ENCODE measurements around the gene USP8. TPM values are rescaled to one million over a fixed set of nuclear protein-coding genes. Genes with fewer than 3 reads are reported as not detected.
"Not testable (repeated sequence)": the region's sequence is repeated elsewhere in the genome, so short reads cannot be mapped to it uniquely, and the experiment has no call there.

USP8 gene
- total RNA-seq, 4 donors from 2014 or later, result 32.8 to 62.7 (median 39.0) TPM

DNA sequence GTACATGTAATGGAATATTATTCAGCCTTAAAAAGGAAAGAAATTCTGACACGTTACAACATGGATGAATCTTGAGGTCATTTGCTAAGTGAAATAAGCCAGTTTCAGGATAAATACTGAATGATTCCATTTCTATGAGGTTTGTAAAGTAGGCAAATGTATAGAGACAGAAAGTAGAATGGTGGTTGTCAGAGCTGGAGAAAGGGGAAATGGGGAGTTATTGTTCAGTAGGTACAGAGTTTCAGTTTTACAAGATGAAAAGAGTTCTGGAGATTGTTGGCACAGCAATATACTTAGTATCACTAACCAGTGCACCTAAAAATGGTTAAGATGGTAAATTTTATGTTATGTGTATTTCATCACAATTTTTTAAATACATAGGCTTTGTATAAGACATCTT is 60.6 kb downstream of the USP8 start:
- peaks cover 68% of the 10 kb centered on the region for H3K36me3 ChIP-seq
- DNase-seq (ENCODE audit: low spot score in 2 of 2), result no peak
- H3K4me3 ChIP-seq, result no peak overlapping the region
- H3K4me1 ChIP-seq, result no peaks in the 10 kb centered on the region
- H3K9me3 ChIP-seq, result no peaks in the 10 kb centered on the region
- TF ChIP-seq POLR2A (IDR thresholded peaks at IDR 0.05), result no peak
- TF ChIP-seq, protein P1, sequence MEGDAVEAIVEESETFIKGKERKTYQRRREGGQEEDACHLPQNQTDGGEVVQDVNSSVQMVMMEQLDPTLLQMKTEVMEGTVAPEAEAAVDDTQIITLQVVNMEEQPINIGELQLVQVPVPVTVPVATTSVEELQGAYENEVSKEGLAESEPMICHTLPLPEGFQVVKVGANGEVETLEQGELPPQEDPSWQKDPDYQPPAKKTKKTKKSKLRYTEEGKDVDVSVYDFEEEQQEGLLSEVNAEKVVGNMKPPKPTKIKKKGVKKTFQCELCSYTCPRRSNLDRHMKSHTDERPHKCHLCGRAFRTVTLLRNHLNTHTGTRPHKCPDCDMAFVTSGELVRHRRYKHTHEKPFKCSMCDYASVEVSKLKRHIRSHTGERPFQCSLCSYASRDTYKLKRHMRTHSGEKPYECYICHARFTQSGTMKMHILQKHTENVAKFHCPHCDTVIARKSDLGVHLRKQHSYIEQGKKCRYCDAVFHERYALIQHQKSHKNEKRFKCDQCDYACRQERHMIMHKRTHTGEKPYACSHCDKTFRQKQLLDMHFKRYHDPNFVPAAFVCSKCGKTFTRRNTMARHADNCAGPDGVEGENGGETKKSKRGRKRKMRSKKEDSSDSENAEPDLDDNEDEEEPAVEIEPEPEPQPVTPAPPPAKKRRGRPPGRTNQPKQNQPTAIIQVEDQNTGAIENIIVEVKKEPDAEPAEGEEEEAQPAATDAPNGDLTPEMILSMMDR (IDR thresholded peaks at IDR 0.05), result no peak
- no peak for TF ChIP-seq EP300 (IDR thresholded peaks at IDR 0.05)
- no peak for TF ChIP-seq POLR2AphosphoS5 (IDR thresholded peaks at IDR 0.05)
- H3K27me3 ChIP-seq, result no peaks in the 10 kb centered on the region
- WGBS, result 90% methylated on average over 1 of the region's 1 CpG
- H3K27ac ChIP-seq, result no peak overlapping the region

DNA sequence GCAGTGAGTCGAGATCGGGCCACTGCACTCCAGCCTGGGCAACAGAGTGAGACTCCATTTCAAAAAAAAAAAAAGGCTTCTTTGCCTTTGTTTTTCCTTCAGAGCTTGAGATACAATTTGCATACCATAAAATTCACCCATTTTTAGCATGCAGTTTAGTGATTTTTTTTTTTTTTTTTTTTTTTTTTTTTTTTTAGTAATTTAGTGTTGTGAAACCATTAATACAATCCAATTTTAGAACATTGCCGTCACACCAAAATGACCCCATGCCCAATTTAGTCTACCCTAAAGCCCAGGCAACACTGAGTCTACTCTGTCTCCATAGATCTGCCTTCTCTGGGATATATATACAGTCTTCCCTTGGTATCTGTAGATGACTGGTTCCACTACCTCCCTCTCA is 61.2 kb downstream of the USP8 start:
- Histone ChIP-seq H3K4me3 (no peak overlapping the region), H3K27me3 (no peaks in the 10 kb centered on the region), H3K27ac (no peak overlapping the region), H3K36me3 (peaks cover 69% of the 10 kb centered on the region), H3K4me1 (no peaks in the 10 kb centered on the region), H3K9me3 (no peaks in the 10 kb centered on the region)
- DNase-seq (ENCODE audit: low spot score in 2 of 2), result no peak
- WGBS, result 96% methylated on average over 3 of the region's 3 CpGs
- TF ChIP-seq EP300 (IDR thresholded peaks at IDR 0.05) (no peak), POLR2AphosphoS5 (IDR thresholded peaks at IDR 0.05) (no peak), POLR2A (IDR thresholded peaks at IDR 0.05) (no peak)
- TF ChIP-seq, protein P1 (IDR thresholded peaks at IDR 0.05), result no peak

DNA sequence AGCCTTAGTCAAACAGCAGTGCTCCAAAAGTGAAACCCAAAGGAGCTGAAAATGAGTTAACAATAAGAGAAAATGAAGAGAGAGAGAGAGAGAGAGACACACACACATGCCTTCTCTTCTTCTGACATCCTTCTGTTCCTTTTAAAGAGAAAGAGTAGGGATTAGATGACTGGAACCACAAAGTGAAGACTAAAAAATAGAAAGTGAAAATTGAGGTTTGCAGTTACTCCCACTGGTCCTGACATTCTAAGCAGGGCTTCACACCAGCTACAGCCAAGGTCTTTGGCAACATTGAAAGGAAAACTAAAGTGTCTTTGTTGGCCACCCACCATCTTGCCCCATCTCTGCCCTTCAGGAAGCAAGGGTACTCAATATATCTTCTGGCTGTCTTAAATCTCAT is 63.1 kb downstream of the USP8 start:
- Histone ChIP-seq H3K27me3 (no peaks in the 10 kb centered on the region), H3K36me3 (peaks cover 69% of the 10 kb centered on the region), H3K4me1 (no peaks in the 10 kb centered on the region), H3K27ac (no peak overlapping the region), H3K9me3 (no peaks in the 10 kb centered on the region), H3K4me3 (no peak overlapping the region)
- no peak for TF ChIP-seq POLR2AphosphoS5 (IDR thresholded peaks at IDR 0.05)
- TF ChIP-seq EP300 (IDR thresholded peaks at IDR 0.05), result no peak
- no peak for TF ChIP-seq POLR2A (IDR thresholded peaks at IDR 0.05)
- TF ChIP-seq, protein P1 (IDR thresholded peaks at IDR 0.05), result no peak
- no peak for DNase-seq (ENCODE audit: low spot score in 2 of 2)

DNA sequence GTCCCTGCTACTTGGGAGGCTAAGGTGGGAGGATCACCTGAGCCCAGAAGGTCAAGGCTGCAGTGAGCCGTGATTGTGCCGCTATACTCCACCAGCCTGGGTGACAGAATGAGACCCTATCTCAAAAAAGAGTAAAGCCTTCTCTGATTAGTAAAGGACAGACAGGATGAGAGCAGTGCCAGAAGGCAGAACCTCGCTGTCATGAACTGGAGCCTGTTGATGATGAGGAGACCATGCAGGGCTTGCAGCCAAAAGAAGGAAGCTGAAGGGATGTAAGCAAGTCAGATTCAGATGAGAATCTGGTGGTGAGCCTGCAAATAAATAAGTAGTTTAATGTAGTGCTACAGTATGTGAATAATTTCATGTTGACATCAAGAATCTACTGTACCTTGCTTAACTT is 69.4 kb downstream of the USP8 start:
- Histone ChIP-seq H3K9me3 (no peaks in the 10 kb centered on the region), H3K4me3 (no peak overlapping the region), H3K4me1 (no peaks in the 10 kb centered on the region), H3K27ac (no peak overlapping the region), H3K27me3 (no peaks in the 10 kb centered on the region), H3K36me3 (peaks cover 94% of the 10 kb centered on the region)
- TF ChIP-seq POLR2AphosphoS5 (IDR thresholded peaks at IDR 0.05) (no peak), EP300 (IDR thresholded peaks at IDR 0.05) (no peak), POLR2A (IDR thresholded peaks at IDR 0.05) (no peak)
- TF ChIP-seq, protein P1 (IDR thresholded peaks at IDR 0.05), result no peak
- DNase-seq (ENCODE audit: low spot score in 2 of 2), result no peak
- 79% methylated on average over 3 of the region's 3 CpGs for WGBS

DNA sequence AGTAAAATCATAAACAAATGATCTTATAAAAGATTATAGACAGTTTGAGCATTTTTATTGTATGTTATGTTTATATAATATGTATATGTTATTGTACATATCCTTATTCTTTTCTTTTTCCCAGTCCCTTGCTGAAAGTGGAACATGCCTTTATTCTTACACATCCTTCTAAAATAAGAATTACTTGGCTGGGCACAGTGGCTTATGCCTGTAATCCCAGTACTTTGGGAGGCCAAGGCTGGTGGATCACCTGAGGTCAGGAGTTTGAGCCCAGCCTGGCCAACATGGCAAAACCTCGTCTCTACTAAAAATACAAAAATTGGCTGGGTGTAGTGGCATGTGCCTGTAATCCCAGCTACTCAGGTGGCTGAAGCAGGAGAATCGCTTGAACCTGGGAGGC is 70.3 kb downstream of the USP8 start:
- 94% methylated on average over 2 of the region's 2 CpGs for WGBS
- not testable (repeated sequence) for H3K4me1 ChIP-seq; DNase-seq (ENCODE audit: low spot score in 2 of 2); H3K4me3 ChIP-seq; H3K27me3 ChIP-seq; H3K9me3 ChIP-seq; H3K27ac ChIP-seq
- peaks cover 95% of the 10 kb centered on the region for H3K36me3 ChIP-seq

DNA sequence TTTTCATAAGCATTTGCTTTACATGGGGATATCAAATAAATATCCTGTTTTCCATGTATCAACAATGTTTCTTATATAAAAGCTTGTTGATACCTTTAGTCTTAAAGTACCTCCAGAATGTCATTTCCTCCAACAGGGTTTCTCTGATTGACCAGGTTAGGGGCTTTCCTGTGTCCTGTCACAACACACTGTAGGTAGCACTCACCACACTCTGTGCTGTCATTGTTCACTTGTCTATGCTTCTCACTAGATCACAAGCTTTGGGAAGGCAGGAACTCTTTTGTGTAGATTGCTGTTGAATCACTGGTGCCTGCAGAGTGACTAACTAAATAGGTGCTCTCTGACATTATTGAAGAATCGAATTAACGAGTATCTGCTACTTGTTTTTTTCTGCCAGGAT is 72.5 kb downstream of the USP8 start:
- TF ChIP-seq, protein P1 (IDR thresholded peaks at IDR 0.05), result no peak
- no peak for TF ChIP-seq POLR2A (IDR thresholded peaks at IDR 0.05)
- no peak for TF ChIP-seq EP300 (IDR thresholded peaks at IDR 0.05)
- no peak for TF ChIP-seq POLR2AphosphoS5 (IDR thresholded peaks at IDR 0.05)
- 94% methylated on average over 2 of the region's 2 CpGs for WGBS
- no peaks in the 10 kb centered on the region for H3K9me3 ChIP-seq
- H3K4me3 ChIP-seq, result no peak overlapping the region
- no peak for DNase-seq (ENCODE audit: low spot score in 2 of 2)
- no peaks in the 10 kb centered on the region for H3K27me3 ChIP-seq
- H3K36me3 ChIP-seq, result peaks cover 97% of the 10 kb centered on the region
- H3K27ac ChIP-seq, result no peak overlapping the region
- no peaks in the 10 kb centered on the region for H3K4me1 ChIP-seq
